H1 (cell line): ENCODE results near the gene ARHGAP42. TPM values are rescaled to one million over a fixed set of nuclear protein-coding genes. Genes with fewer than 3 reads are reported as not detected.

Source experiments
- CTCF ChIP-seq, 3 experiments: IDR thresholded peaks; 1 replicate in 2 of 3; 2 replicates in 1 of 3; pipeline versions ENCODE4 v1.5.1 to v1.6.1; 2011; ENCODE audit warnings: low read length in 3 of 3, mild to moderate bottlenecking in 3 of 3, inconsistent platforms in 2 of 3, low read depth in 1 of 3, moderate library complexity in 1 of 3; ENCODE audit not compliant: insufficient read depth in 1 of 3; ENCODE audit errors: control extremely low read depth in 1 of 3
- FOSL1 ChIP-seq: IDR thresholded peaks from 2 replicates; pipeline ENCODE4 v1.6.1; 2011; ENCODE audit warnings: mild to moderate bottlenecking, low read depth, low read length, moderate library complexity; ENCODE audit not compliant: insufficient read depth
- NANOG ChIP-seq: IDR thresholded peaks from 2 replicates; pipeline ENCODE4 v1.6.1; 2011; ENCODE audit warnings: low read length, low read depth, mild to moderate bottlenecking, inconsistent platforms; ENCODE audit not compliant: insufficient read depth, poor library complexity, severe bottlenecking
- RBBP5 ChIP-seq: IDR thresholded peaks from 2 replicates; pipeline ENCODE4 v1.7.1; 2012; ENCODE audit warnings: low read depth, mild to moderate bottlenecking, inconsistent platforms, low read length, moderate library complexity, borderline replicate concordance
- TEAD4 ChIP-seq: IDR thresholded peaks from 2 replicates; pipeline ENCODE4 v1.6.1; 2012; ENCODE audit warnings: low read depth, low read length, inconsistent platforms, mixed read lengths
- USF2 ChIP-seq: IDR thresholded peaks from 2 replicates; pipeline ENCODE4 v1.6.1; 2011; ENCODE audit warnings: low read length, improper control_type of control experiment
- polyA plus RNA-seq, 7 experiments: library from polyadenylated mRNA; depleted of rRNA in 3 of 7; stranded (reverse) in 5 of 7; unstranded in 2 of 7; fragments of >200 nt in 5 of 7; fragments of 200-250 nt in 2 of 7; gene quantifications; 1 replicate in 5 of 7; 2 replicates in 1 of 7; 4 replicates in 1 of 7; pipeline versions ENCODE4 v1.2.1 to v1.2.3, GENCODE V29; 2011 to 2013; ENCODE audit warnings: missing spikeins in 2 of 7, mixed read lengths in 2 of 7
- total RNA-seq: library from RNA; stranded (reverse); fragmentation: NEBNext Ultra II Directional; extraction: Animal tissue kit (Norgen Biotek cat#: 25700); gene quantifications from 2 replicates; pipeline ENCODE4 v1.2.1, GENCODE V29; 2021
- TF ChIP-seq, protein P1 (sequence below): IDR thresholded peaks from 2 replicates; pipeline ENCODE4 v1.6.1; 2012; ENCODE audit warnings: inconsistent platforms
- TF ChIP-seq, protein P2 (sequence below): IDR thresholded peaks from 2 replicates; pipeline ENCODE4 v1.6.1; 2011; ENCODE audit warnings: low read depth, mild to moderate bottlenecking, low read length; ENCODE audit not compliant: insufficient read depth

ARHGAP42 gene
- total and polyA plus RNA-seq, 2 of the 8 experiments (the other 6 are each of a cell fraction or from before 2014, with no cell fraction given) = 22.2 to 33.5 TPM

DNA sequence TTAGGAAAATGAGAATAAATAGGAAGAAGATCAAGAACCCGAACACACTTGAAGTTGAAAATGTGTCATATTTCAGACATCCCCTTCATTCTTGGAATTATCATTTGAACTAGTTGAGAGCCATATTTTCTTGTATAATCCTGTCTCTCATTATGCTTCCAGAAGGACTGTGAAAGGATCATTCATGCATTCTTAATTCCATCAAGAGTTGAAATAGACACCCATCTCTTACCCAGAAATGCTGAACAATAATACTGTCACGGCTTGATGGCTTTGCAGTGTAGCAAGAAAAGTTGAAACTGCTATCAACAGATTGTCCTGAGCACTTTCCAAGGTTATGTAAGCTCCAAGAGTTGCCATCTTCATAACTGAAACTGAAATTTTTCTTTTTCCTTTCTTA is 79.7 kb downstream of the ARHGAP42 start (continued):
- TF ChIP-seq USF2 (no peak), FOSL1 (no peak), CTCF (IDR thresholded peaks at IDR 0.05; ENCODE audit: control extremely low read depth in 1 of 3, insufficient read depth in 1 of 3, low read depth in 1 of 3, low read length in 3 of 3) (no peak), RBBP5 (no peak), NANOG (no peak), TEAD4 (no peak)
- TF ChIP-seq, protein P1, sequence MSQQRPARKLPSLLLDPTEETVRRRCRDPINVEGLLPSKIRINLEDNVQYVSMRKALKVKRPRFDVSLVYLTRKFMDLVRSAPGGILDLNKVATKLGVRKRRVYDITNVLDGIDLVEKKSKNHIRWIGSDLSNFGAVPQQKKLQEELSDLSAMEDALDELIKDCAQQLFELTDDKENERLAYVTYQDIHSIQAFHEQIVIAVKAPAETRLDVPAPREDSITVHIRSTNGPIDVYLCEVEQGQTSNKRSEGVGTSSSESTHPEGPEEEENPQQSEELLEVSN = no peak
- TF ChIP-seq, protein P2, sequence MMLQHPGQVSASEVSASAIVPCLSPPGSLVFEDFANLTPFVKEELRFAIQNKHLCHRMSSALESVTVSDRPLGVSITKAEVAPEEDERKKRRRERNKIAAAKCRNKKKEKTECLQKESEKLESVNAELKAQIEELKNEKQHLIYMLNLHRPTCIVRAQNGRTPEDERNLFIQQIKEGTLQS = no peak
